ENCODE results near the gene DGKA.
"Not testable (repeated sequence)": the region's sequence is repeated elsewhere in the genome, so short reads cannot be mapped to it uniquely, and the experiment has no call there.

DGKA gene

DNA sequence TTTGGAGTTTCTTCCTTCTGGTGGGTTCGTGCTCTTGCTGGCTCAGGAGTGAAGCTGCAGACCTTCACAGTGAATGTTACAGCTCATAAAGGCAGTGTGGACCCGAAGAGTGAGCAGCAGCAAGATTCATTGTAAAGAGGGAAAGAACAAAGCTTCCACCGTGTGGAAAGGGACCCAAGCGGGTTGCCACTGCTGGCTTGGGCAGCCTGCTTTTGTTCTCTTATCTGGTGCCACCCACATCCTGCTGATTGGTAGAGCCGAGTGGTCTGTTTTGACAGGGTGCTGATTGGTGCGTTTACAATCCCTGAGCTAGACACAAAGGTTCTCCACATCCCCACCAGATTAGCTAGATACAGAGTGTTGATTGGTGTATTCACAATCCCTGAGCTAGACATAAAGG, 68.6 kb downstream of the DGKA start:
- DNase-seq (ENCODE audit: low spot score): not testable (repeated sequence)

DNA sequence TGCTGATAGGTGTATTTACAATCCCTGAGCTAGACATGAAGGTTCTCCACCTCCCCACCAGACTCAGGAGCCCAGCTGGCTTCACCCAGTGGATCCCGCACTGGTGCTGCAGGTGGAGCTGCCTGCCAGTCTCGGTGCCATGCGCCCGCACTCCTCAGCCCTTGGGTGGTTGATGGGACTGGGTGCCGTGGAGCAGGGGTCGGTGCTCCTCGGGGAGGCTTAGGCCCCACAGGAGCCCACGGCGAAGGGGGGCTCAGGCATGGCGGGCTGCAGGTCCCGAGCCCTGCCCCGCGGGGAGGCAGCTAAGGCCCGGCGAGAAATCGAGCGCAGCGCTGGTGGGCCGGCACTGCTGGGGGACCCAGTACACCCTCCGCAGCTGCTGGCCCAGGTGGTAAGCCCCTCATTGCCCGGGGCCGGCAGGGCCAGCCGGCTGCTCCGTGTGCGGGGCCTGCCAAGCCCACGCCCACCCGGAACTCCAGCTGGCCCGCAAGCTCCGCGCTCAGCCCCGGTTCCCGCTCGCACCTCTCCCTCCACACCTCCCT, 69.1 kb downstream of the DGKA start:
- not testable (repeated sequence) for DNase-seq (ENCODE audit: low spot score)

GRCh38 chr12:56001487-56002100, 70.6 kb downstream of the DGKA start:
- no peak for DNase-seq (ENCODE audit: low spot score)

GRCh38 chr12:56003376-56003775, 72.4 kb downstream of the DGKA start:
- DNase-seq (ENCODE audit: low spot score): not testable (repeated sequence)

Measured in LoVo (cell line).